HG03175 (cell line): ENCODE data around the gene LRRC8E.

Source experiments
- ATAC-seq: cut with Tn5 transposase; IDR thresholded peaks from one replicate; pipeline ENCODE4 v1.9.1; 2021; ENCODE audit warnings: mild to moderate bottlenecking, moderate library complexity; ENCODE audit not compliant: unreplicated experiment

The LRRC8E gene

GRCh38 chr19:7867092-7867844 is 21.0 kb upstream of the LRRC8E start:
- no peak for ATAC-seq

GRCh38 chr19:7868326-7868670 is 20.0 kb upstream of the LRRC8E start:
- no peak for ATAC-seq

GRCh38 chr19:7868671-7869452 is 19.4 kb upstream of the LRRC8E start:
- peak; percentile 65 for ATAC-seq

- ATAC-seq = peak; percentile 59
Measured at GRCh38 chr19:7869453-7869909, 18.8 kb upstream of the LRRC8E start.

- ATAC-seq = no peak
Measured at GRCh38 chr19:7869910-7870511, 18.3 kb upstream of the LRRC8E start.

- ATAC-seq = no peak
Measured at GRCh38 chr19:7870571-7871436, 17.5 kb upstream of the LRRC8E start.

- no peak for ATAC-seq
Measured at GRCh38 chr19:7871437-7872305, 16.6 kb upstream of the LRRC8E start.

- no peak for ATAC-seq
Measured at GRCh38 chr19:7872306-7873204, 15.8 kb upstream of the LRRC8E start.

GRCh38 chr19:7873304-7874075 is 14.8 kb upstream of the LRRC8E start:
- no peak for ATAC-seq

- no peak for ATAC-seq
Measured at GRCh38 chr19:7874076-7874896, 14.0 kb upstream of the LRRC8E start, which contains the start of gene PRR36. Gene PRR36 (minus strand): TSS chr19:7874390. CDS start chr19:7873689, 701 bp downstream.

GRCh38 chr19:7874897-7875273 is 13.4 kb upstream of the LRRC8E start:
- ATAC-seq = no peak

- no peak for ATAC-seq
Measured at GRCh38 chr19:7877249-7877836, 11.0 kb upstream of the LRRC8E start.

- no peak for ATAC-seq
Measured at GRCh38 chr19:7879111-7879807, 9.1 kb upstream of the LRRC8E start.

- no peak for ATAC-seq
Measured at GRCh38 chr19:7879836-7880235, 8.5 kb upstream of the LRRC8E start.

GRCh38 chr19:7881910-7882309 is 6.4 kb upstream of the LRRC8E start:
- ATAC-seq = no peak

- no peak for ATAC-seq
Measured at GRCh38 chr19:7883105-7883504, 5.2 kb upstream of the LRRC8E start.
